Stimulated activated CD8-positive, alpha-beta memory T cell treated with anti-CD3 and anti-CD28 coated beads, Interleukin-2, amount 100 ng/mL, for 1 hour (primary cell): ENCODE data around the gene GAPDH.
"Not testable (repeated sequence)": the region's sequence is repeated elsewhere in the genome, so short reads cannot be mapped to it uniquely, and the experiment has no call there.

ENCODE experiments used
- DNase-seq, 2 donors: peaks; one replicate each; pipeline ENCODE4 v3.0.0-alpha.2; 2020; ENCODE audit warnings: low read depth in 2 of 2

Gene GAPDH

DNA sequence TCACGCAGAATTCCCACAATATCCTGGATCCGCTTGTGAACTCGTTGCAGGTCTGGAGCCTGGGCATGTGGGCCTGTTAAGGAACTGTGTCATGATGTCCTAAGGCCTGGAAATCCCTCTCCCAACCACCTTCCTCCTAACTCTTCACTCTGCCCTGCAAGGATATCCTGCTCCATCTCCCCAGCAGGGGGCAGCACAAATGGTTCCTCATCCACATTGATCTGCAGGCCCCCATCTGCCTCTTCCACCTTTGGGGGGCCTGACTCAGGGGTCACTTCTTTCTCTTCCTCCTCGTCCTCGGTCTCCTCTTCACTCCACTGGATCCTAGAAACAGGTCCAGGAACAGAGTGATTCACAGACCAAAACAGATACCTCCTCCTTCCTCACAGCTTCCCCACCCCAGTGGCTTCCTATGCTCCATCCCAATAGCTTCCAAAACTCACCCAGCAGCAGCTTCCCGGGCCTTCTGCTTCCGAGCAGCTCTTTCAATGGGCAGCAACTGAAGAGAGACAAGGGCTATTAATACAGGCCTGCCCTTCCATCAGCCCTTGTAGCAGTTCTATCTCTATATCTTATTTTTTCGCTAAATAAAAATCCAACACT lies 29.2 kb downstream of the GAPDH start:
- DNase-seq: peak; percentile 37 to 55

DNA sequence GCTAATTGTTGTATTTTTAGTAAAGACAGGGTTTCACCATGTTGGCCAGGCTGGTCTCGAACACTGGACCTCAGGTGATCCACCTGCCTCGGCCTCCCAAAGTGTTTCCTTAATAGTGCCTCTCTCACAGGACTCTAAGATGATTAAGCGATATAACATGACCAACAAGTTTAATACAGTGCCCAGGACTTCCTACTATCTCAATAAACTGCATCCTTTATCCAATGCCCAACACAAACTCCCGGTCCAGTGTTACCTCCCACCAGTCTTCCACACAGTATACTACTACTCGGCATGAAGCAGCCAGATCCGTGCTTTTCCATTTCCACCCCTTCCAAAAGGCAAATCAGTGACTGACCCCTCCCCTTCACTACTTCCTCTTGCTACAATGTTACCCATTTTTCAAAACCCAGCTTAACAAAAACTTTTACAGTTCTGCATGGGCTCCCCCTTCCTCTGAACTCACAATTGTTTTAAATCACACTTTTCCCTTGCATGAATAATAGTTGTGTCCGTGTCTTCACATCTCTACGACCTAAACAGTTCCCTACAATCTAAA lies 32.9 kb downstream of the GAPDH start:
- DNase-seq: no peak

DNA sequence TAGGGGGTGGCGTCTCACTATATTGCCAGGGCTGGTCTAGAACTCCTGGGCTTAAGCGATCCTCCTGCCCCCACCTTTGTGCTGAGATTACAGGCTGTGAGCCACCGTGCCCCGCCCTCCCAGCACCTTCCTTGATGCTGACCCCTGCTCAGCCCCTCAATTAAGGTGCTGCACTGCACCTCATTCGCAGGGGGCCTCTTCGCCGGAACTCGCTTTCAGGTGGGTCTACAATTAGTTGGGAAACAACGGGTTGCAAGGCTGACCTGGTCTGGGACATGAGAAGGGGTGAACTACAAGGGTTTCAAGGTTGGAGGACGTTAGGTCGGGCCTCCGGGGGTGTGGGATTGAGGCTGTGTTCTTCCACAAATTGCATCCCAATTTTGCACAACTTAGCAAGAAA lies 35.0 kb downstream of the GAPDH start:
- DNase-seq: no peak

DNA sequence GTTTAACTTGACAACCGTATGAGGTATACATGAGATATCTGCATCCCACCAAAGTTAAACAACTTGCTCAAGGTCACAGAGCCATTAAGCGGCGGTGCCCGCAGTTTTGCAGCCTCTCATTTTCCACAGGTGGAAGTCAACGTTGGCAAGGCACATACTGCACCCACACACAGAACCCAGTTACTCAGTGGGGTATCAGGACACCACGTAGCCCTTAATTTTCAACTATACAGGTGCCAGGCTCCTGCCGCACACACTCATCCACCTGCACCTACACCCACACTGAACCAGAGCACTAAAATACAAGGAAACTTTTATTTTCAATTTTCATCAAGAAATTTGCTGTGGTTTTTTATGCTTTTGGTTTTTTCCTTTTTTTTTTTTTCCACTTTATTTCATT lies 35.5 kb downstream of the GAPDH start:
- no peak for DNase-seq

DNA sequence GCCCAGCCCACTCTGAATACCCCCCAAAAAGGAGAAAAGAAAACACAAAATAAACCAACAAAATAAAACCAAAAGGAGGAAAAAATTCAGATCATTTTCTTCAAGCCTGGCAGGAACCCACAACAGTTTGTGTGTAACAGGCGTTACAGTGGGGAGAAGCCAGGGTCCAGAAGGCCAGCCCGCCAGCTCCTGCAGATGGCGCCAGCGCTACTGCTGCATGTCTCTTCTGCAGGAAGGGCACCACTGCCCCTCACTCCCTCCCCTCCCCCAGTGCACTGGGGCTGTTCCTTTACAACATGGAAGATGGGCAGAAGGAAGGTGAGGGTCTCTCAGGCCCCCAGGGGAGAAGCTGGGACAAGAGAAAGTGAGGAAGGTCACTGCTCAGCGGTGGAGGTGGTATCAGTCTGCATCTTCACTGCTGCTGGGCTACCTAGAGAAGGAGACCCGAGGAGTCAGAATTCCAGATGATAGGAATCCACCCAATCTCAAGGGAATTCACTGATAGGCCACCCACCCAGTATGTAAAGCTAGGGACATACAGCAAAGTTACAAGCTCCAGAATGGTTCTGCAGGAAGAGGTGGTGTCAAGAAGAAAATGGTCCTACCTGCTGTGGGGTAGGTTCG lies 36.1 kb downstream of the GAPDH start:
- DNase-seq: no peak

DNA sequence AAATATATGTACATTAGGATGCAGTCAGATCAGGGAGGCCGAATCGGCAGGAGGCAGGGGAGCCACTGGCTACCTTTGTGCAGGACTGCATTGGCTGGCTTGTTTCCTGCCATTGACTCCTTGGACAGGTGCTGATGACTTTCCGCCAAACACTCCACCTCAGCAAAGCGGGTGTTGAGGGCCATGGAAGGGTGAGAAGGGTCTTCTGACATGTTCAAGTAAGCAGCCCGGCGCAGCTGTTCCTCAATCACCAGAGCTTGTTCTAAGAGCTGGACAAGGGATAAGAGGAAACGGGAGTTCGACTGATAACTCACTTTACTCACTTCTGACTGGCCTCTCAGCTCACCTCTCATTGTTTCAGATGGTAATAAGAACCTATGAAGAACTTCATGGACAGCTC lies 38.7 kb downstream of the GAPDH start:
- DNase-seq: no peak

DNA sequence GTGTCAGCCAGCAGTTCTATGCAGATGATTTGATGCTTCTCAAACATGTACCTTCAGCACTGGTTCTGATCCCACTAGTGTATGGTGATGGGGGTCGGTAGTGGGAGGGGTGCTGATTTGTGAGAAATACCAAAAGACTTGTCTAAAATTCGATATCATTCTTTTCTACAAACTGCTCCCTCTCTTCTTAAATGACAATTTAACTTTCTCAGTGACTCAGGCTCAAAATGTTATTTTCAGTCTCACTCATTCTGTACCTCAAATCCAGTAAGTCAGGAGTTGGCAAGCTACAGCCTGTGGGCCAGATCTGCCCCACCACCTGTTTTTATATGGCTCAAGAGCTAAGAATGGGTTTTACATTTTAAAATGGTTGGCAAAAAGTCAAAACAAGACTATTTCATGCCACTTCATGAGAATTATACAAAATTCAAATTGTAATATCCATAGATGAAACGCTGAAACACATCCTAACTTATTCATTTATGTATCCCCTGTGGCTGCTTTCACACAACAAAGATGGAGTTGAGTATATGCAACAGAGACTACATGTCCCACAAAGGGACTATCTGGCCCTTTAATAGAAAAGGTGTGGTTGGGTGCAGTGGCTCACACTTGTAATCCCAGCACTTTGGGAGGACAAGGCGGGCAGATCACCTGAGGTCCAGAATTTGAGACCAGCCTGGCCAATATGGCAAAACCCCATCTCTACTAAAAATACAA lies 40.4 kb downstream of the GAPDH start:
- no peak for DNase-seq

DNA sequence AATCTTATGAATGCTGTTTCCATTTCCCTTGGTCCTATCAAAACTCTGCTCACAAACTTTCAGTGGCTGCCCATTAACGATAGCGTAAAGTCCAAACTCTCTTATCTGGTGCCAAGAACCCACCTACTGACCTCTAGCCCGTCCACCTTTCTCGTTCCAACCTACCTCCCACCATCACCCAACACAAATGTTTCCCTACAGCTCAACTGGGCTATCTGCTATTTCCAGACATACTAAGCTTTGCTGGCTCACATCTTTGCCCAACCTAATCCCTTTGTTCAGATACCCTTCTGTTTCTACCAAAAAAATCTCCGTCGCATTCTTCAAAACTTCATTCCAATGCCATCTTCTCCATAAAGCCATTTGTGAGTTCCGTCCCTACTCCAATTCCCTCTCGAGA lies 41.3 kb downstream of the GAPDH start:
- no peak for DNase-seq

DNA sequence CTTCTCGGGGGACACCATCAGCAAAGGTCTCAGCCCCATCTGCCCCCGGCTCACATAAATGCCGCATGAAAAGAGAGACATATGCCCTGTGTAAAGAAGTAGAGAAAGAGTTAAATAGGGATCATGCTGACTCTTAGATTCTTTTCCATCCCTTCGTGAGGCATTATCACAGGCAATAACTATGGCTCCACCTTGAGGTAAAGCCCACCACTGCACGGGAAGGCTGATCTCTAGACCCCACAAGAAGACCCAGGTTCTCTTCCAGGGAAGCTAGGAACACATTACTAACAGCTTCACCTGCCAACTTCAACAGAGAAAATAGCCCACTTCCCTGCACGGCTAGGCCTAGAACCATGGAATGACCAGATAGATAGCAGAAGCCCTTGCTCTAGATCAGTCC lies 47.9 kb downstream of the GAPDH start:
- DNase-seq: no peak

DNA sequence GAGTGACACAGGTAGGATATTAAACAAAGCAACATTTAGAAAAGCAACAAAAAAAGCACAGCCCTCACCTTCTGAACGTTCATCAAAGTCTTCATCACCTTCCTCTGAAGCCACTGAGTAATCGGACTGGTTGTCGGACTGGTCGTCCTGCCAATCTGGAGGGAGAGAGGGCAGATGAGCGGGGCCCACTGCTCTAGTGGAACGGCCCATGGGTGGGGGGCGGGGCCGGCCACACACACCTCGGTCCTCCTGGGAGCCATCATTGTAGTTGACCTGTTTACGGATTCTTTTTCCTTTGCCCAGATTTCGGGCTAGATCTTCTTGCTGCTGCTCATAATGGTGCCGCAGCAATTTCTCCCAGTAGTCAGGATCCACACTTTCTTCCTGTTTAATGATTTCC lies 48.6 kb downstream of the GAPDH start:
- DNase-seq: no peak

DNA sequence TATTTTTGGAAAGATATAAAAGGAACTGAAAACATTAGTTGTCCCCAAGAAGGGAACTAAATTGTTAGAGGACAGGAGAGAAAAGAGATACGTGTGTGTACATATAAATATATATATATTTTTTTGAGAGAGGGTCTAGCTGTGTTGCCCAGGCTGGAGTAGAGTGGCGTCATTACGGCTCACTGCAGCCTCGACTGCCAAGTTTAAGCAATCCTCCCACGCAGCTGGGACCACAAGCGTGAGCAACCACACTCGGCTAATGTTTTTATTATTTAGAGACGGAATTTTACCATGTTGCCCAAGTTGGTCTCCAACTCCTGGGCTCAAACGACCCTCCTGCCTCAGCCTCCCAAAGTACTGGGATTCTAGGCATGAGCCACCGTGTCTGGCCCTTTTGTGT lies 50.0 kb downstream of the GAPDH start:
- DNase-seq: no peak

DNA sequence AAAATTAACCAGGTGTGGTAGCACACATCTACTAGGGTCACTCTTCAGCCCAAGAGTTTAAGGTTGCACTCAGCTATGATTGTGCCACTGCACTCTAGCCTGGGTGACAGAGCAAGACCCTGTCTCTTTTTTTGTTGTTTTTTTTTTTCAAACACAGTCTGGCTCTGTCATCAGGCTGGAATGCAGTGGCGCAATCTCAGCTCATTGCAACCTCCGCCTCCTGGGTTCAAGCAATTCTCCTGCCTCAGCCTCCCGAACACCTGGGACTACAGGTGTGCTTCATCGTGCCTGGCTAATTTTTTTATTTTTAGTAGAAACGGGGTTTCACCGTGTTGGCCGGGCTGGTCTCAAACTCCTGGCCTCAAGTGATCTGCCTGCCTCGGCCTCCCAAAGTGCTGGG lies 52.3 kb downstream of the GAPDH start:
- DNase-seq: not testable (repeated sequence)
